Astrocyte (in vitro differentiated cells and primary cell): ENCODE results near the gene TAF9. TPM values are rescaled to one million over a fixed set of nuclear protein-coding genes. Genes with fewer than 3 reads are reported as not detected.
A peak's percentile ranks its signal among the peaks of the same experiment; 100 is the strongest.

Source experiments
- DNase-seq: peaks from one replicate; pipeline ENCODE4 v3.0.0-alpha.2; 2010; ENCODE audit warnings: low read depth
- FAIRE-seq: peaks from 2 replicates; lab custom pipeline; 2011; peaks lifted over from hg19 to GRCh38; lab: Jason Lieb, UNC
- H2AFZ ChIP-seq: 2 replicates; pipeline ENCODE4 v1.6.0; 2012; ENCODE audit warnings: low read depth, low read length, inconsistent platforms
- H3K27ac ChIP-seq: 2 replicates; pipeline ENCODE4 v1.5.1; 2011; ENCODE audit warnings: low read depth, low read length, inconsistent platforms
- H3K27me3 ChIP-seq: 2 replicates; pipeline ENCODE4 v1.6.0; 2011; ENCODE audit warnings: low read length, inconsistent platforms; ENCODE audit not compliant: insufficient read depth
- H3K36me3 ChIP-seq: 2 replicates; pipeline ENCODE4 v1.5.1; 2011; ENCODE audit warnings: low read length, inconsistent platforms; ENCODE audit not compliant: insufficient read depth
- H3K4me1 ChIP-seq: 2 replicates; pipeline ENCODE4 v1.5.1; 2011; ENCODE audit warnings: low read length, inconsistent platforms; ENCODE audit not compliant: insufficient read depth
- H3K4me2 ChIP-seq: 2 replicates; pipeline ENCODE4 v1.6.0; 2012; ENCODE audit warnings: low read length, inconsistent platforms
- H3K4me3 ChIP-seq: 2 replicates; pipeline ENCODE4 v1.5.1; 2011; ENCODE audit warnings: low read depth, mild to moderate bottlenecking, low read length, inconsistent platforms; ENCODE audit not compliant: insufficient read depth
- H3K79me2 ChIP-seq: 2 replicates; pipeline ENCODE4 v1.6.0; 2012; ENCODE audit warnings: mild to moderate bottlenecking, low read length, inconsistent platforms; ENCODE audit not compliant: insufficient read depth
- H3K9ac ChIP-seq: 2 replicates; pipeline ENCODE4 v1.6.0; 2012; ENCODE audit warnings: mild to moderate bottlenecking, low read length, inconsistent platforms
- H3K9me3 ChIP-seq: 2 replicates; pipeline ENCODE4 v1.5.1; 2012; ENCODE audit warnings: low read depth, mild to moderate bottlenecking, low read length, inconsistent platforms; ENCODE audit not compliant: insufficient read depth
- H4K20me1 ChIP-seq: 2 replicates; pipeline ENCODE4 v1.6.0; 2012; ENCODE audit warnings: low read length, inconsistent platforms; ENCODE audit not compliant: insufficient read depth
- H3K27ac Mint-ChIP-seq: one replicate; pipeline ENCODE4 v1.8.0; 2021; ENCODE audit warnings: mild to moderate bottlenecking, mixed read lengths; ENCODE audit not compliant: unreplicated experiment
- H3K27me3 Mint-ChIP-seq: one replicate; pipeline ENCODE4 v1.8.0; 2021; ENCODE audit warnings: low read depth, mixed read lengths; ENCODE audit not compliant: unreplicated experiment
- H3K36me3 Mint-ChIP-seq: one replicate; pipeline ENCODE4 v1.8.0; 2021; ENCODE audit warnings: low read depth, mixed read lengths; ENCODE audit not compliant: unreplicated experiment
- H3K4me1 Mint-ChIP-seq: one replicate; pipeline ENCODE4 v1.8.0; 2021; ENCODE audit warnings: low read depth, mixed read lengths; ENCODE audit not compliant: unreplicated experiment
- H3K4me3 Mint-ChIP-seq: one replicate; pipeline ENCODE4 v1.8.0; 2021; ENCODE audit warnings: mild to moderate bottlenecking, moderate library complexity, mixed read lengths; ENCODE audit not compliant: unreplicated experiment
- H3K9me3 Mint-ChIP-seq: one replicate; pipeline ENCODE4 v1.8.0; 2021; ENCODE audit warnings: mild to moderate bottlenecking, mixed read lengths; ENCODE audit not compliant: unreplicated experiment
- CTCF ChIP-seq: IDR thresholded peaks from 2 replicates; pipeline ENCODE4 v1.5.1; 2011; ENCODE audit warnings: low read depth, mild to moderate bottlenecking, inconsistent platforms, low read length, moderate library complexity; ENCODE audit not compliant: insufficient read depth
- EZH2 ChIP-seq: IDR thresholded peaks from 2 replicates; pipeline ENCODE4 v1.6.1; 2012; ENCODE audit warnings: mild to moderate bottlenecking, low read length, inconsistent platforms; ENCODE audit not compliant: insufficient read depth
- total RNA-seq: library from RNA; stranded (reverse); gene quantifications from 2 replicates; pipeline ENCODE4 v1.2.1, GENCODE V29; 2021

The TAF9 gene
- total RNA-seq, 1 donor from 2014 or later = 92.7 TPM

GRCh38 chr5:69404659-69405330 lies 35.5 kb upstream of the TAF9 start:
- H3K79me2 ChIP-seq = no peaks in the 10 kb centered on the region
- Mint-ChIP-seq H3K27me3 (no peaks in the 10 kb centered on the region), H3K27ac (no peak overlapping the region), H3K36me3 (peaks cover 18% of the 10 kb centered on the region), H3K4me3 (no peak overlapping the region), H3K9me3 (no peaks in the 10 kb centered on the region), H3K4me1 (no peaks in the 10 kb centered on the region)
- no peak overlapping the region for H3K27ac ChIP-seq
- peaks cover 5% of the 10 kb centered on the region for H3K36me3 ChIP-seq
- no peak for TF ChIP-seq CTCF
- TF ChIP-seq EZH2 = no peak
- no peak overlapping the region for H3K4me2 ChIP-seq
- H4K20me1 ChIP-seq = no peaks in the 10 kb centered on the region
- H3K4me3 ChIP-seq = no peak overlapping the region
- no peaks in the 10 kb centered on the region for H3K4me1 ChIP-seq
- FAIRE-seq (no peak), DNase-seq (peak; percentile 4)
- H3K9me3 ChIP-seq = no peaks in the 10 kb centered on the region
- no peak overlapping the region for H2AFZ ChIP-seq
- no peaks in the 10 kb centered on the region for H3K27me3 ChIP-seq
- H3K9ac ChIP-seq = no peak overlapping the region

- Histone ChIP-seq H3K4me1 (no peaks in the 10 kb centered on the region), H3K4me3 (no peak overlapping the region), H3K9ac (no peak overlapping the region), H4K20me1 (no peaks in the 10 kb centered on the region), H3K9me3 (no peaks in the 10 kb centered on the region), H3K36me3 (peaks cover 25% of the 10 kb centered on the region), H3K4me2 (no peak overlapping the region), H2AFZ (no peak overlapping the region), H3K79me2 (no peaks in the 10 kb centered on the region), H3K27me3 (no peaks in the 10 kb centered on the region), H3K27ac (no peak overlapping the region)
- Mint-ChIP-seq H3K27ac (no peak overlapping the region), H3K36me3 (peaks cover 5% of the 10 kb centered on the region), H3K4me1 (no peaks in the 10 kb centered on the region), H3K27me3 (no peaks in the 10 kb centered on the region), H3K9me3 (no peaks in the 10 kb centered on the region), H3K4me3 (no peak overlapping the region)
- DNase-seq (no peak), FAIRE-seq (no peak)
- TF ChIP-seq CTCF = no peak
- no peak for TF ChIP-seq EZH2
These were observed 9.1 kb upstream of the TAF9 start for GRCh38 chr5:69378376-69378775.

- Mint-ChIP-seq H3K27me3 (no peaks in the 10 kb centered on the region), H3K9me3 (no peaks in the 10 kb centered on the region), H3K4me1 (peaks cover 8% of the 10 kb centered on the region), H3K4me3 (no peak overlapping the region), H3K27ac (no peak overlapping the region), H3K36me3 (peaks cover 5% of the 10 kb centered on the region)
- FAIRE-seq (no peak), DNase-seq (no peak)
- Histone ChIP-seq H3K4me2 (no peak overlapping the region), H3K4me1 (peaks cover 5% of the 10 kb centered on the region), H2AFZ (no peak overlapping the region), H3K4me3 (no peak overlapping the region), H4K20me1 (no peaks in the 10 kb centered on the region), H3K79me2 (peaks cover 24% of the 10 kb centered on the region), H3K27me3 (no peaks in the 10 kb centered on the region), H3K27ac (no peak overlapping the region), H3K9me3 (no peaks in the 10 kb centered on the region), H3K36me3 (peaks cover 10% of the 10 kb centered on the region), H3K9ac (no peak overlapping the region)
- no peak for TF ChIP-seq EZH2
- TF ChIP-seq CTCF = no peak
These were observed 5.7 kb upstream of the TAF9 start for GRCh38 chr5:69374911-69375446.
